Left renal pelvis (tissue), 4 donors: ENCODE data around the gene KISS1R. TPM values are rescaled to one million over a fixed set of nuclear protein-coding genes. Genes with fewer than 3 reads are reported as not detected.
"Not testable (repeated sequence)": the region's sequence is repeated elsewhere in the genome, so short reads cannot be mapped to it uniquely, and the experiment has no call there.

ENCODE experiments used
- DNase-seq, 4 donors: peaks; one replicate each; pipeline ENCODE4 v3.0.0-alpha.2; 2013; ENCODE audit warnings: low read depth in 4 of 4, low spot score in 3 of 4
- polyA plus RNA-seq, 4 donors: library from polyadenylated mRNA; unstranded; fragments of 120-200 nt; gene quantifications; one replicate each; pipeline ENCODE4 v1.2.1, GENCODE V29; 2013; ENCODE audit not compliant: insufficient read length in 4 of 4

KISS1R gene
- polyA plus RNA-seq, 4 donors = 0.20 to 0.98 (median 0.40) TPM

DNA sequence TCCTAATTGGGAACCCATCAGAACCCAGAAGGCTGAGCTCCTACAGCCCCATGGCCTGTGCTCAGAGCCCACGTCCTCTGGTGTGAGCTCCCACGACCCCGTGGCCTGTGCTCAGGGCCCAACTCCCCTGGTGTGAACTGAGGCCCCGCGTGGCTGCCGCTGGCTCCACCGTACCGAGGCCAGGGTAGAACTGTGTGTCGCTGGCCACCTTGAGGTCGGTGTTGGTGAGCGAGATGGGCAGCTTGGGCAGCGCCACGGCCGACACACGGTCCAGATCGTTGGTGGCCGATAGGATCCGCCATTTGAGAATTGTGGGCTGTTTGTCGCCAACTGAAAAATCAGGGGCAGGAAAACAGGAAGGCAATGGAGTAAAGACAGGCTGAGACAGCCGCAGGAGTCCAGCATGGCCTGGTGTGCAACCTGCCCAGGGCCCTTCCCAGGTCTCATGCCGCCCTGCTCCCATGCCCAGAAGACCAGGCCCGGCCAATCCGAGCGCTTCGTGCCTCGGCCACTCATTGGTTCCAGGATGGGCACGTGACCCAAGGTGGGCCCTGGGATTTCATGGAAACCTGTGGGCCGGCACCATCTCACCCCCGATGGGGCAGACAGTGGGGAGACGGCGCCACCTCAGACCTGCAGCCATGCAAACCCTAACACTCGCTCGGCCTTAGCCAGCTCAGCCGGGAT lies 35.6 kb upstream of the KISS1R start:
- DNase-seq = no peak

DNA sequence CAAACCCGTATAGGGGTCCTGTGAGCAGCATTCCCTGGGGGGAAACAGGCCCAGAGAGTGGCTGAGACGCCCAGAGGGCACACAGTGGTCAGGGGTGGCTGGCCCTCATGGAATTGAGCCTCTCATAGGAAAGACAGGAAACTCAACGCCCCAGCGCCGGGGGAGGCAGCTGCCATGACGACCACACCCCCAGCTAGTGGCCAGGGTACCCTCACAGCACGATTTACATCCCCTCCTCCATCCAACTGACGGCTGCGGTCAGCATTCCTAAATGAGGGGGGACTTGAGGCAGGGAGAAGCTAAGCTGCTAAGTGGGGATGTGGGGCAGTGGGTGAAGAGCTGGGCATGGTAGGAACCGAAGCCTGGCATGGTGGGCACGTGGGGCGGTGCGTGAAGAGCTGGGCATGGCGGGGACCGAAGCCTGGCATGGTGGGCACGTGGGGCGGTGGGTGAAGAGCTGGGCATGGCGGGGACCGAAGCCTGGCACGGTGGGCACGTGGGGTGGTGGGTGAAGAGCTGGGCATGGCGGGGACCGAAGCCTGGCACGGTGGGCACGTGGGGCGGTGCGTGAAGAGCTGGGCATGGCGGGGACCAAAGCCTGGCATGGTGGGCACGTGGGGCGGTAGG lies 34.1 kb upstream of the KISS1R start:
- DNase-seq = no peak

DNA sequence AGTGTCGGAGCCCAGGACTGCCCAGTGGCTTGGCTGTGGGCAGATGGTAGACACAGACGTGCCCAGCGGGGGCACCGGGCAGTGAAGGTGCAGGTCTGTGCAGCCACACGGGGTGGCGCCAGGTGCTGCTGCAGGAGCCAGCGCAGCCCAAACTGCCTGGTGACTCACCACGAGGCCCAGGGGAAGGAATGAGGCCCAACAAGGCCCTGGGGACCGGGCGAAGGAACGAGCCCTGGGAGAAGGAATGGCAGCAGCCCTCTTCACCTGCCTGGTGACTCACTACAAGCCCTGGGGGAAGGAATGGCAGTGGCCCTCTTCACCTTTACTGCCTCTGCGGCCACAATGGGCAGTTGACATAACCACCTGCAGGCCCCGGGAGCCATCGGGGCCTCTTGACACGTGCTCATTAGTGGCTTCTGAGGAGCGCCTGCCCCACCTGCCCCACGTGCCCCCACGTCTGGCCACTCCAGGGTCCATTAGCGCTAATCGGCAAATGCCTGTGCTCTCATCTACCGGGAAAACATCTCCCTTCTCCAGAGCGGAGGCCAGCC lies 33.4 kb upstream of the KISS1R start:
- DNase-seq = no peak

DNA sequence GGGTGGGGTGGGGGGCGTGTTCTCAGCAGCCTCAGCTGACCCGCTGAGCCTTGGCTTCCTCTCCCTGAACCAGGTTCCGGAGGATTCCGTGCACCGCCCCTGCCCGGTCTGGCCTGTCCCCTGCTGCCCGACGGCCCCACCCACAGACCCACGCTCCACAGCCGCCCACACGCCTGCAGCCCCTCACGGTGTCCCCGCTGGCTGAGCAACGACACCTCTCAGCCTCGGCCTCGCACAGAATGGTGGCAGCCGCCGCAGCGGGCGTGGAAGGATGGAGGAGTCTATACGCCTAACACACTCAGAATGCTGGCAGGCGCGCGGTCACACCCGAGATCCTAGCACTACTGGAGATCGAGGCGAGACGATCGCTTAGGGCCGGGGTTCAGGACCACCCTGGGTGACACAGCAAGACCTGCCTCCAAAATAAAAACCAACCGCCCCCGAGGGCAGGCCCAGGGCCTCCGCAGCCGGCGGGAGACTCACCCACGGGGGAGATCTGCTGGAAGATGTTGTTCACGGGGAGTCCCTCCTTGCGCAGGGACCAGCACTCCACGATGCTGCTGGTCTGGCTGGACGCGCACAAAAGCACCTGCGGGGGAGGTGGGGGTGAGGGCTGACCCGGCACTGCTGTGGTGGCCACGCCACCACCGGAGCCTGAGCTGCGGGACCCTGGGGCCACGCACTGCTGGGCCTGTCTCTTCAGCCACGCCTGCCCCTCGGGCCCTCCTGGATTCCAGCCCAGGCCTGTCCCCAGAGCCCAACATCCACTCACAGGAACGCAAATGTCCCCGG lies 32.5 kb upstream of the KISS1R start:
- DNase-seq = no peak

DNA sequence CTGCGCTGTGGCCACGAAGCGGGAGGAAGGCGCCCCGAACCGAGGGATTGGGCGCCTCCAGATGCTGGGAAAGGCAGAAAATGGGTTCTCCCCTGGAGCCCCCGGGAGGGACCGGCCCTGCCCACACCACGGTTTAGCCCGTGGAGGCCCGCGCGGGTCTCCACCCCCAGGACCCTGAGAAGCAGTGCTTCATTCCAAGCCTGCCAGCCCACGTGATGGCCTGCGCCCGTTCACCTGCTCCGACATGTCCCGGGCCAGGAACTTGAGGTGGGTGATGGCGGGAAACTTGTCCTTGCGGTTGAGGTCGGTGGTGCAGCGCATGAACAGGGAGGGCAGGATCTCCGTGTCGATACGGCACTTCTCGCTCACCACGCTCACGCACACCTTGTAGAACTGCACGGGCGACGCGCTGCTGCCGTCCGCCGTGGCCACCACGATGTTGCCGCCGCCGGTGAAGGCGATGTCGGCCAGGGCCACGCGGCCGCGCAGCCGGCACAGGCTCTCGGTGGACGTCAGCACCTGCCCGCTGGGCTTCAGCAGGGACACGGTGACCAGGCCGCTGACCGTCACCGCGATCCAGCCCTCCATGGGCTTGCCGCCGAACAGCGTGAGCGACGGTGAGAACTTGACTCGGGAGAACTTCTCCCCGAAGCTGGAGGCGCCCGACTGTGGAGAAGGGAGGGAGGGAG lies 31.5 kb upstream of the KISS1R start:
- DNase-seq = no peak

DNA sequence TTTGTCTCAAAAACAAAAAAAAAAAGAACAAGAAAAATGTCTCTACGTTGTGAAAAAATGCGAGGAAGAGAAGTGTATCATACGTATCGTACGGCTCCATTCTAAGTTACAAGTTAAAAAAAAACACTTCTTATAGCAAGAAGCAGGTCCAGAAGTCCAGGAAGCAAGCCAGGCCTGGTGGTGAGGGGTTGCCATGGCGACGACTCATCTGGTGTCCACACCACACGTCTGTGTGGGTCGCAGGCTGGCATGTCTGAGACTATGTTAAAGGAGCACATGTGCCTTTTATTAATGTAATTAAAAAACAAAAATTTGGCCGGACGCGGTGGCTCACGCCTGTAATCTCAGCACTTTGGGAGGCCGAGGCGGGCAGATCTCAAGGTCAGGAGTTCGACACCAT lies 30.1 kb upstream of the KISS1R start:
- DNase-seq = no peak

DNA sequence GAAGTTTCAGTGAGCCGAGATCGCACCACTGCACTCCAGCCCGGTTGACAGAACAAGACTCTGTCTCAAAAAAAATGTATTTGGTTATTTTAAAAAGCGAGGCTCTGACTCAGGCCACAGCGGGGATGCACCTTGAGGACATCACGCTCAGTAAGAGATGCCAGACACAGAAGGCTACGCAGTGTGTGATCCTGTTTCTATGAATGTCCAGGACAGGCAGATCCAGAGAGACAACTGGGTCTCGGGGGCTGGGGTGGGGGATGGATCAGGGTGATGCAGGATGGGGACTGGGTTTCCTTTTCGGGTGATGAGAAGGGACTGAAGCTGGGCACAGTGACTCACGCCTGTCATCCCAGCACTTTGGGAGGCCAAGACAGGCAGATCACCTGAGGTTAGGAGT lies 29.5 kb upstream of the KISS1R start:
- DNase-seq = no peak

DNA sequence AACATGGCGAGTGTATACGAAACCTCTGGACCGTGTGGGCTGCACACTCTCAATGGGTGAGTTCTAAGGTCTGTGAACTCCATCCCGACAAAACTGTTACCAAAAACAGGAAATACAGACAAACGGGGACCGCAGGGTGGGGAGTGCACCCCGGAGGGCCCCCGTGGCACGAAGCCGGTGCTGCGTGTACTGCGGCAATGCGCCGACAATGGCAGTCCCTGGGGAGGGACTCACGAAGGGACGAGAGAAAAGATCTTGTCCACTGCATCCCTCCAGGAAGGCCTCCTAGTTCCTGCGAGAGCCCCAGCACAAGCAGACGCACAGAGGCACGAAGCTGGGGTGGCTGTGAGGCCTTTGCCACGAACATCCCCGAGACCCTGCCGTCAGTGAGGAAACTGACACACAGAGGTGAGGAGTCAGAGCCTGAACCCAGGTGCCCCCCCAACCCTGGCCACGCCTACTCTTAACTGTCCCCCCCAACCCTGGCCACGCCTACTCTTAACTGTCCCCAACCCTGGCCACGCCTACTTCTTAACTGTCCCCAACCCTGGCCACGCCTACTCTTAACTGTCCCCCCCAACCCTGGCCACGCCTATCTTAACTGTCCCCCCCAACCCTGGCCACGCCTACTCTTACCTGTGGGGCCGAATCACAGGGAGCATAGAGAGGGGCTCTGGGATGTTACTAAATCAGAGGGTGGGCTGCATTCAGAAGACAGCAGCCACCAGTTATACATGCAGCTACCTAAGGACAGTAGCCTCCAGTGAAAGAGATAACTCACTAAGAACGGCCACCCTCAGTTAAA lies 28.4 kb upstream of the KISS1R start:
- DNase-seq = no peak

DNA sequence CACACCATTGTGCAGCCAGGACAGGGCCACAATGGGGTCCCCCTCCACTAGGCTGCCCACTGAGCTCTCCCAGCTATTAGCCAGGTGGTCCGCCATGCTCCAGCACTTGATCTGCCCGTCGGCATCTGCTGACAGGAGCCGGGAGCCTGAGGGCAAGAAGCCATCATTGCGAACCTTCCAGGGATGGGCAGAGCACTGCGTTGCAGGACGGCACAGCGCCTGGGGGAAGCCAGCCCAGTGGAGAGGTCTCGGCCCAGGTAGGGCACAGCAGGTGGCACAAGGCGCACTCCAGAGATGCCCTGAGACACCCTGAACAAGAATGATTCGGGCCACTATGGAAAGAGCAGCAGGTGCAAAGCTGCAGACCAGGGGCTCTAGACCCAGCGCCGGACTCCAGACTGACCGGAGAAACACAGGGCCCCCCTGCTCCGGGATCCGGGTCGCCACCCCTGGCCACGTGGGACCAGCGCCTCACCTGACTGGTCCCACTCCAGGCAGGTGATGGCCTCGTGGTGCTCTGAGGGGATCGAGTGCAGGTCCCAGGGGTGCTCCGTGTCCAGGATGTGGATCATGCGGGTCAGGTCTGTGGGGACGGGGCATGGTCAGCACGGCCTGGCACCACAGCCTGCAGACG lies 27.4 kb upstream of the KISS1R start:
- no peak for DNase-seq

DNA sequence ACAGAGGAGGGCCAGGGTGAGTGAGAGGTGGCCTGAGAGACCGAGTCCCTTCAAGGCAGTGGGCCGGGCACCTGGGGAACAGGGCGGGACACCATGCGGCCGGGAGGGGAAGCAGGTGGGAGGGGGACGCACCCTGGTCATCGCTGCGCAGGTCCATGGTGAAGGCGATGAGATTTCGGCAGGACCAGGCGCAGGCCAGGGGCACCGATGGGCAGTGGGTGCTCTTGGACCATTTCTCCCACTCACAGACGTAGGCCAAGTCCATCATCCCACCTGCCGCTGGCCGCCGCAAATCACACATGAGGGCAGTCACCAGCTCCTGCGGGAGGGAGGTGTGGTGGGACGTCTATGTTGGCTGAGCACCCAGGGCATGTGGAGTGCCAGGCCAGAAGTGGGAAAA lies 26.3 kb upstream of the KISS1R start:
- no peak for DNase-seq

DNA sequence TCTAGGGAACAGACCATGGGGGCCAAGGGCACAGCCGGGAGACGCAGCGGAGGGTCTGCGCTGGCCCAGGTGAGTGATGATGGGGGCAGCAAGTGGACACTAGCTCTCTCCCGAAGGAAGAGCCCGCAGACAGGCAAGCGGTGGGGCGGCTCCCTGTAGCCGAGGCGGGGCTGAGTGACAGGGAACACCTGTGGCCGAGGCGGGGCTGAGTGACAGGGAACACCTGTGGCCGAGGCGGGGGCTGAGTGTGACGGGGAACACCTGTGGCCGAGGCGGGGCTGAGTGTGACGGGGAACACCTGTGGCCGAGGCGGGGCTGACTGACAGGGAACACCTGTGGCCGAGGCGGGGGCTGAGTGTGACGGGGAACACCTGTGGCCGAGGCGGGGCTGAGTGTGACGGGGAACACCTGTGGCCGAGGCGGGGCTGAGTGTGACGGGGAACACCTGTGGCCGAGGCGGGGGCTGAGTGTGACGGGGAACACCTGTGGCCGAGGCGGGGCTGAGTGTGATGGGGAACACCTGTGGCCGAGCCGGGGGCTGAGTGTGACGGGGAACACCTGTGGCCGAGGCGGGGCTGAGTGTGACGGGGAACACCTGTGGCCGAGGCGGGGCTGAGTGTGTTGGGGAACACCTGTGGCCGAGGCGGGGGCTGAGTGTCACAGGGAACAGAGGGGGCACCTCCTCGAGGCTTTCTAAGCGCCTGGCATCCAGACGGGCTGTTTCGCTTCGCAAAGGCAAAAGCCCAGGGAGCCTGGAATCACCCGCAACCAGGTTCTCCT lies 25.5 kb upstream of the KISS1R start:
- not testable (repeated sequence) for DNase-seq

DNA sequence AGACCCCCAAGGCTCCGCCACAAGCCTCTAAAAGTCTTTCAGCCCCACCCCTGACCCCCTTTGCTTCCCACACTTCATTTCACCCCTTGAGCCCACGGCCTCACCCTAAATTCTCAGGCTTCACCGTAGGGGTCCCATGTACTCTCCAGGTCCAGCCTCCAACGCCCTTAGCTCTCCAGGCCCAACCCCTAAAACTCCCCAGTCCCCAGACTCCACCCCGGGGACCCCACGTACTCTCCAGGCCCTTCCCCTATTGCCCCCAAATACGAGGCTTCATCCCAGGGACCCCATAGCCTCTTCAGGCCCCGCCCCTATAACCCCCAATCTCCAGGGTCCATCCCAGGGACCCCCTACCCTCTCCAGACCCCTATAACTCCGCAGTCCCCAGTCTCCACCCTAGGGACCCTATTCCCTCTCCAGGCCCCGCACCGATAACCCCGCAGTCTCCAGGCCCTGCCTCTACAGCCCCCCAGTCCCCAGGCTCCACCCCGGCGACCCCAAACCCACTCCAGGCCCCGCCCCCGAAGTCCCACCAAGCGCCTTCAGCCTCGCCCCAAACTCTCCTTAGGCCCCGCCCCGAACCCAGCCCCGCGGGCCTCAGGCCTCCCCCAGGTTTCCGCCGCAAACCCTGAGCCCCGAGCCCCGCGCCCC lies 24.8 kb upstream of the KISS1R start:
- no peak for DNase-seq

DNA sequence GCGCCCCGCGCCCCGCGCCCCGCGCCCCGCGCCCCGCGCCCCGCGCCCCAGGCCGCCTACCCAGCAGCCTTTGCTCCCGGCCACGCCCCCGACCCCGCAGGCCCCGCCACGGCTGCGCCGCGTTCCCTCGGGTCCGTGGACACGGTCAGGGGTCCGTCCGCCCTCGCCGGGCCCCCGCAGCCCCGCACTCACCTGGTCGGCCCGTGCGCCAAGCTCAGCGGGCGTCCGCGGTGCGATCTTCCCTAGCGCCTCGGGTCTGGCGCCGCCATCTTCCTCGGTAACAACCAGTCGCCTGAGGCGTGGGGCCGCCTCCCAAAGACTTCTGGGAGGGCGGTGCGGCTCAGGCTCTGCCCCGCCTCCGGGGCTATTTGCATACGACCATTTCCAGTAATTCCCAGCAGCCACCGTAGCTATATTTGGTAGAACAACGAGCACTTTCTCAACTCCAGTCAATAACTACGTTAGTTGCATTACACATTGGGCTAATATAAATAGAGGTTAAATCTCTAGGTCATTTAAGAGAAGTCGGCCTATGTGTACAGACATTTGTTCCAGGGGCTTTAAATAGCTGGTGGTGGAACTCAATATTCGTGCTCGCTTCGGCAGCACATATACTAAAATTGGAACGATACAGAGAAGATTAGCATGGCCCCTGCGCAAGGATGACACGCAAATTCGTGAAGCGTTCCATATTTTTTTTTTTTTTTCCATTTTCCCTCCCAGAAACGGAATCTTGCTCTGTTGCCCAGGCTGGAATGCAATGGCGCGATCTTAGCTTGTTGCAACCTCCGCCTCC lies 24.0 kb upstream of the KISS1R start, which contains the start of the genes MED16 and RNU6-9:
MED16 (minus strand) TSS at position 294 of the 796 bp plus-strand sequence. CDS start 2,056 bp downstream, outside the sequence.
RNU6-9 (plus strand) TSS at position 591 of the 796 bp plus-strand sequence.
- DNase-seq = peak; percentile 87 to 91 (median 91)

DNA sequence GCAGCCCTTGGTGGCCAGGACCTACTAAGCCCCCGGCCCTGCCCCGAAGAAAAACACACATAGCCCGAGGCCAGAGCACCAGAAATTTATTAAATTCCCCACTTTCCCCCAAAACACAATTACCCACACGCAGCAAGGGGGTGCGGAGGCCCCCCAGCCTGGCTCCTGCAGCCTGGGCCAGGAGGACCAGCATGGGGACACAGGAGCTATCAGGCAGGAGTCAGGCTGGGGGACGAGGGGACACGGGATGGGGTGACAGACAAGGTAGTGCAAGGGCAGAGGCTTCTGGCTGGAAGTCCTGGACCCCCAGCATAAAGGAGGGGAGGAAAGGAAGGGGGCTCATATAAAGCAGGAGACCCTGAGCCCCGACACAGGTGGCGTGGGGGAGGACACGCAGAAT lies 20.7 kb upstream of the KISS1R start:
- no peak for DNase-seq

DNA sequence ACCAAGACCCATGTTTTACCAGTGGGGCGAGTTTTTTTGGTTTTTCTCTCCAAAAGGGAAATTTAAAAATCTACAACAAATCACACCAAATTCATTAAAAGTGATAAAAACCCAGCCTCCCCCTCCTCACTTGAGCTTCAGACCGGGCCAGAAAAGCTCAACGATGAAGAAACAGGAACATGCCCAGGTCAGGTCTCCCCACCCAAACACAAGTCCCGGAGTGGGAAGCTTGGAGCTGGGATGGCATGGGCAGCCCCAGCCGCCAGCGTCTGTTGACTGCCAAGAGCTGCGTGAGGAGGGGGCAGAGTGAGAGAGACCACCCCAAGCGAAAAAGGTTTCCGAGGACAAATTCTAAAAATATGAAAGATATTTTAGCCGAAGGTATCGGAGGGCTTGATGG lies 20.1 kb upstream of the KISS1R start:
- DNase-seq = no peak

DNA sequence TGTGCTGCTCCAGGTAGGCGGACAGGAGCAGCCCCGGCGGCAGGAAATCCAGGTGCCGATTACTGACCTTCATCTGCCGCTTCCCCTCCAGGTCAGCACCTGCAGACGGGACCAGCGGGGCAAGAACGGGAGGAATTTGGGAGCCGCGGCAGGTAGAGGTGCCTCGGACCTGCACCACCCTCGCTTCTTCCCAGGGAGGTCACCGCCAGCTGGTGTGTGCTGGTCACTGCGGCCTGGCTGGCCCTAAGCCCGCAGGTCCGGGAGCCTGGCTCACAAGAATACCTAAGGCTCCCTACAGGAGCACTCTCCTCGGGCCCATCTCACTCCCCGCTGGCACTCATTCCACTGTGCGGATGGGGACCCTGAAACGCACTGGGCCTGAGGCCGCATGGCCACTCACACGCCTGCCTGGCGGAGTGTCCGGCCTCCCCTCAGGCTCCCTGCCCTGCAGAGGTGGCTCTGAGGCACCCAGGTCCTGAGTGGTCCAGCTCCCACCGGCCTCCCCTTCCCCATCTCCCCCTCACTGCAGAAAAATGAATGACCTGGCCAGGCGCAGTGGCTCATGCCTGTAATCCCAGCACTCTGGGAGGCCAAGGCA lies 19.6 kb upstream of the KISS1R start:
- no peak for DNase-seq

DNA sequence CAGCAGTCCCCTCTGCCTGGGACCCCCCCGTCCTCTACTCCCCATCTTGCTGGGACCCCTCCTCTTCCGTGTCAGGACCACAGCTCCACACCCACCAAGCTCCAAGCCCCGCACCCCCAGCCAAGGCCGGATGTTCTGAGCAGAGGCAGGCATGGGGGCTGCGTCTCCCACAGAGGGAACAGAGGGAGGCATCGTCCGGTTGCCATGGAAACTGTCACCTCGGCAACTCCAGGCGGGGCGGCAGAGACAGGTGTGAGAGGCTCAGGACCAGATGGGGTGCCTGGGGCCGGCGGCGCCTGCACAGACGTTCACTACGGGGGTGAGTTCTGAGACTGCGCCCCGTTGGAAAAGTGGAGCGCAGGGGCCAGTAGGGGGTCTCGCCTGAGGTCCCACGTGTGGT lies 18.5 kb upstream of the KISS1R start:
- DNase-seq = peak in 1 of 4 donors; percentile 79
